ENCODE measurements around the gene PRADC1. TPM values are rescaled to one million over a fixed set of nuclear protein-coding genes. Genes with fewer than 3 reads are reported as not detected.

PRADC1 gene
- total RNA-seq, 3 donors from 2014 or later = 29.5 to 32.3 (median 30.5) TPM

DNA sequence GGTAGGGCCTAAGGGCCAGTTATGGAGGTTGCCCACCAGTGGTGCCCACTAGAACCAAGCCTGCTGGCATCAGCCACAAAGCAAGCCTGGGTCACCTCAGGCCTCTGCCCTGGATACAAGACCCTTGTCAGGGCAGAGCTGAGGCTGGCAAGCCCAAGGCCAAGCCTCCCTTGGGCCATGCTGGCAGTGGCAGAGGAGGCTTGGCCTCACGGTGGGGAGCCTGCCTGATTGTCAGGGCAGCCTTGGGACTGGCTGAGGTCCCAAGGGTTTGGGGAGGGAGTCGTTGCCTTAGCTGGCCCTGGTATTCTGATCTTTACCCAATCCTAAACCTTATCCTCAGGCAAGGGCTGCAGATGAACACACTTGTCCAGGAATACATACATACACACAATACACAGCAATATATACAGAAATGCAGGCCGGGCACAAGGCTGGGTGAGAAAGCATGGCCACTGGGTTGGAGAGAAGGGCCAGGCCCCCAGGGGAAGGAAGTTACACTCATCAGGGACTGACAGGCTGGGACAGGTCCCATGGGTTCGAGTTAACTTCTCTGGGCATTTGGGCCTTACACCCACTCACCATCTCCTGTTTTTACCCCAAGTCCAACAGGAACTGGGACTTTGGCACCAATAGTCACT, 22.1 kb upstream of the PRADC1 start:
- Mint-ChIP-seq H3K4me1 (ENCODE audit: low read depth) (peaks cover 5% of the 10 kb centered on the region), H3K9me3 (no peaks in the 10 kb centered on the region), H3K27me3 (ENCODE audit: low read depth) (no peaks in the 10 kb centered on the region), H3K4me3 (no peak overlapping the region), H3K36me3 (ENCODE audit: insufficient read depth) (peaks cover 24% of the 10 kb centered on the region)
- ATAC-seq = peak in 1 of 2 donors; percentile 11
- no peak for DNase-seq

- ATAC-seq = peak in 1 of 2 donors; percentile 3
These were observed 21.4 kb upstream of the PRADC1 start for GRCh38 chr2:73254343-73255006.

DNA sequence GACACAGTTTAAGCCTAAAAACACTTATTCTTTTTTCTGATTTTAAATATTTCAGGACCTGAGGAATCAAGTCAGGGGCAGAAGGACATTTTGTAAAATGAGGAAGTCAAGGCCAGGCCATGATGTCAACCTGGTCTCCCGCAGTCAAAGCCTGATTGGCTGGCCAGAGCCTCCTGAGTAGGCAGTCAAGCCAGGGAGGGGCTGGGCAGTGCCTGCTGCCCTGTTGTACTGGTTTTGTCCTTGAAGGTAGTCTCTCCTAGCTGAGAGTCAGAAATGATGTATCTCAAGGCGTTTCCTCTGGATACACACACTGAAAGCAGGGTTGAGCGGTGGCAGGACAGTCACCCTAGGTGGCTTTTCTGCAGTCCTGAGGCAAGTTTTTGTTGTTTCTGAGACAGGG, 20.9 kb upstream of the PRADC1 start:
- Mint-ChIP-seq H3K9me3 (no peaks in the 10 kb centered on the region), H3K4me1 (ENCODE audit: low read depth) (peaks cover 5% of the 10 kb centered on the region), H3K36me3 (ENCODE audit: insufficient read depth) (peaks cover 32% of the 10 kb centered on the region), H3K27me3 (ENCODE audit: low read depth) (no peaks in the 10 kb centered on the region), H3K4me3 (no peak overlapping the region)
- ATAC-seq (no peak), DNase-seq (no peak)

More at GRCh38 chr2:73254343-73255006, 21.4 kb upstream of the PRADC1 start:
- no peak for DNase-seq
- Mint-ChIP-seq H3K36me3 (ENCODE audit: insufficient read depth) (peaks cover 30% of the 10 kb centered on the region), H3K4me3 (no peak overlapping the region), H3K9me3 (no peaks in the 10 kb centered on the region), H3K27me3 (ENCODE audit: low read depth) (no peaks in the 10 kb centered on the region), H3K4me1 (ENCODE audit: low read depth) (peaks cover 5% of the 10 kb centered on the region)

DNA sequence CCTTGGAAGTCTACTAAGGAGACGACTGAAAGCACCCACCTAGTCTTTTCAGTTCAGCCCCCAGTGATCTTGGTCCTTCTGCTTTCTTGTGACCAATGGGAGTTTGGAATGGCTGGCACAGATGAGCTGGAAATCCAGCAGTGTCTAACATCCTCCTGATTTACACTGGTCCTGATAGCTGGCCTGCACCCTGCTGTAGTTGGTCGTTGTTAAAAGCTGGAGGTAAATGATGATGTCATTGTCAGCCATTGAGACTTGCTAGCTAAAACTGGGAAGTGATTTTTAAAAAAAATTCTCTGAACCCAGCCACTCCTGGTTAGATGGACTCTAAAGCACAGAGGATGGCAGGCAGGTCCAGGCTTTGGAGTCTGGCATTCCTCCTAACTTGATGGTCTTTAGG, 20.4 kb upstream of the PRADC1 start:
- Mint-ChIP-seq H3K36me3 (ENCODE audit: insufficient read depth) (peaks cover 35% of the 10 kb centered on the region), H3K27me3 (ENCODE audit: low read depth) (no peaks in the 10 kb centered on the region), H3K9me3 (no peaks in the 10 kb centered on the region), H3K4me1 (ENCODE audit: low read depth) (peaks cover 5% of the 10 kb centered on the region), H3K4me3 (no peak overlapping the region)
- DNase-seq (no peak), ATAC-seq (no peak)

- Mint-ChIP-seq H3K4me1 (ENCODE audit: low read depth) (no peaks in the 10 kb centered on the region), H3K36me3 (ENCODE audit: insufficient read depth) (peaks cover 39% of the 10 kb centered on the region), H3K27me3 (ENCODE audit: low read depth) (no peaks in the 10 kb centered on the region), H3K9me3 (no peaks in the 10 kb centered on the region), H3K4me3 (no peak overlapping the region)
- no peak for DNase-seq
- no peak for ATAC-seq
These were observed 19.4 kb upstream of the PRADC1 start for GRCh38 chr2:73252238-73253027.

- no peaks in the 10 kb centered on the region for H3K27me3 Mint-ChIP-seq (ENCODE audit: low read depth)
- DNase-seq (no peak), ATAC-seq (no peak)
- peaks cover 3% of the 10 kb centered on the region for H3K4me1 Mint-ChIP-seq (ENCODE audit: low read depth)
- peaks cover 51% of the 10 kb centered on the region for H3K36me3 Mint-ChIP-seq (ENCODE audit: insufficient read depth)
- H3K4me3 Mint-ChIP-seq = no peak overlapping the region
- no peaks in the 10 kb centered on the region for H3K9me3 Mint-ChIP-seq
These were observed 18.1 kb upstream of the PRADC1 start for GRCh38 chr2:73250872-73251846.

DNA sequence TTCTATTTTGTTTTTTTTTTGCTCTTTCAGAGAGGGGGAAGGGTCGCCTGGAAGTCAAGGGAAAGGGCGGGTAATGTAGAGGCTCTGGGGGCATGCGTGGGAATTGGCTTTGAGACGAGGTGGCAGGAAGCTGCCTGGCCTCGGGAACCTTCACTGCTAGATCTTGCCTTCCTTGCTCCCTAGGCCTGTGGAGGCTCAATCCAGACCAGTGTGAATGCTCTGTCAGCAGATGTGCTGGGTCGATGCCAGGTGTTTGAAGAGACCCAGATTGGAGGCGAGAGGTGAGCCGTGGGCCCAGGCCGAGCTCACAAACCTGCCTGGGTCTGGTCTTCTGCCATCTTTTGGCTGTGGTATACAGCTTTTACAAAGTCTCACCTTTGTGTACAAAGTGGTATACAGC, 16.6 kb upstream of the PRADC1 start:
- ATAC-seq (no peak), DNase-seq (no peak)
- no peaks in the 10 kb centered on the region for H3K27me3 Mint-ChIP-seq (ENCODE audit: low read depth)
- H3K4me1 Mint-ChIP-seq (ENCODE audit: low read depth) = peaks cover 4% of the 10 kb centered on the region
- no peaks in the 10 kb centered on the region for H3K9me3 Mint-ChIP-seq
- peaks cover 58% of the 10 kb centered on the region for H3K36me3 Mint-ChIP-seq (ENCODE audit: insufficient read depth)
- no peak overlapping the region for H3K4me3 Mint-ChIP-seq

- Mint-ChIP-seq H3K4me3 (no peak overlapping the region), H3K36me3 (ENCODE audit: insufficient read depth) (peaks cover 58% of the 10 kb centered on the region), H3K4me1 (ENCODE audit: low read depth) (peaks cover 6% of the 10 kb centered on the region), H3K9me3 (no peaks in the 10 kb centered on the region), H3K27me3 (ENCODE audit: low read depth) (no peaks in the 10 kb centered on the region)
- ATAC-seq (no peak), DNase-seq (no peak)
These were observed 13.8 kb upstream of the PRADC1 start for GRCh38 chr2:73246850-73247249.

- Mint-ChIP-seq H3K36me3 (ENCODE audit: insufficient read depth) (peaks cover 45% of the 10 kb centered on the region), H3K9me3 (no peaks in the 10 kb centered on the region), H3K4me3 (no peak overlapping the region), H3K27me3 (ENCODE audit: low read depth) (no peaks in the 10 kb centered on the region), H3K4me1 (ENCODE audit: low read depth) (peaks cover 6% of the 10 kb centered on the region)
- DNase-seq (no peak), ATAC-seq (no peak)
These were observed 11.5 kb upstream of the PRADC1 start for GRCh38 chr2:73244580-73244979.

- Mint-ChIP-seq H3K36me3 (ENCODE audit: insufficient read depth) (peaks cover 43% of the 10 kb centered on the region), H3K27me3 (ENCODE audit: low read depth) (no peaks in the 10 kb centered on the region), H3K4me1 (ENCODE audit: low read depth) (peaks cover 9% of the 10 kb centered on the region), H3K9me3 (no peaks in the 10 kb centered on the region), H3K4me3 (no peak overlapping the region)
- ATAC-seq = no peak
- DNase-seq = no peak
These were observed 11.0 kb upstream of the PRADC1 start for GRCh38 chr2:73243884-73244570.

GRCh38 chr2:73239776-73240175, 6.7 kb upstream of the PRADC1 start:
- H3K4me1 Mint-ChIP-seq (ENCODE audit: low read depth) = peaks cover 39% of the 10 kb centered on the region

GRCh38 chr2:73238976-73239375, 5.9 kb upstream of the PRADC1 start:
- Mint-ChIP-seq H3K9me3 (no peaks in the 10 kb centered on the region), H3K4me3 (no peak overlapping the region), H3K27me3 (ENCODE audit: low read depth) (no peaks in the 10 kb centered on the region), H3K36me3 (ENCODE audit: insufficient read depth) (peaks cover 29% of the 10 kb centered on the region), H3K4me1 (ENCODE audit: low read depth) (peaks cover 37% of the 10 kb centered on the region)
- DNase-seq (no peak), ATAC-seq (no peak)

More at GRCh38 chr2:73239776-73240175, 6.7 kb upstream of the PRADC1 start:
- H3K27me3 Mint-ChIP-seq (ENCODE audit: low read depth) = no peaks in the 10 kb centered on the region
- H3K36me3 Mint-ChIP-seq (ENCODE audit: insufficient read depth) = peaks cover 36% of the 10 kb centered on the region
- ATAC-seq (no peak), DNase-seq (no peak)
- H3K4me3 Mint-ChIP-seq = no peak overlapping the region
- H3K9me3 Mint-ChIP-seq = no peaks in the 10 kb centered on the region

GRCh38 chr2:73238149-73238548, 5.1 kb upstream of the PRADC1 start:
- no peak overlapping the region for H3K4me3 Mint-ChIP-seq
- H3K9me3 Mint-ChIP-seq = no peaks in the 10 kb centered on the region
- peaks cover 28% of the 10 kb centered on the region for H3K36me3 Mint-ChIP-seq (ENCODE audit: insufficient read depth)
- ATAC-seq (no peak), DNase-seq (no peak)
- peaks cover 38% of the 10 kb centered on the region for H3K4me1 Mint-ChIP-seq (ENCODE audit: low read depth)
- no peaks in the 10 kb centered on the region for H3K27me3 Mint-ChIP-seq (ENCODE audit: low read depth)
